ENCODE results near the gene RPL19.
"Not testable (repeated sequence)": the region's sequence is repeated elsewhere in the genome, so short reads cannot be mapped to it uniquely, and the experiment has no call there.

RPL19 gene

DNA sequence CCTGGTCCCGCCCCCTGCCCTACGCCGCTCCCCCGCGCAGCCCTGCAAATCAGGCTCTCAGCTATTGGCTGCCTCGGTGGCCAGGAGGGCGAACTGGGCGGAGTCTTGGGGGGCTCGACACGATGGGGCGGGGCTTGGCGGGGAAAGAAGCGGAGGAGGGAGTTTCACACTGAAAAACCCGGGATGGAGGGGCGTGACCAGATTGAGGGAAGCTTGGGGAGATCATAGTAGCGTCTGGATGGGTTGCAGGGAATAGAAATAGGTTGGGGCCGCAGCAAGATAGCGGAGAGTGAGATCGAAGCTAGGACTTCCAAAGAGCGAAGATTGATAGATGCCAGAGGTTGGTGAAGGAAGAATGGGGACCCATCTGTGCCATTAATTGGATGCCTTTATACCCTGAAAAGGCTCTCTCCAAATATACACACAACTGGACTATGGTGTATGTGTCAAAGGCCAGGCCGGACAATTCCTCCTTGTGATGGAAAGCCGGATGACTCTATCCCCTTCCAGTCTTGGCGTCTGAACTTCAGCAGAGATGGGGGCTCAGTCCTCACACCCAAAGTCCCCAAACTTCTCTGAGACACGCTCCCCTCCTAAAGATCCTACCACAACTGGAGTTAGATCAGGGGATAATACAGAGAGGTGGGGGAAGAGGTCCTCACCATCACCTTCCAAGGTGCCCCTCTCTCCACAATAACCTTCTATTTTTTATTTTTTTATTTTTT, 26.0 kb downstream of the RPL19 start:
- DNase-seq = peak; percentile 89

DNA sequence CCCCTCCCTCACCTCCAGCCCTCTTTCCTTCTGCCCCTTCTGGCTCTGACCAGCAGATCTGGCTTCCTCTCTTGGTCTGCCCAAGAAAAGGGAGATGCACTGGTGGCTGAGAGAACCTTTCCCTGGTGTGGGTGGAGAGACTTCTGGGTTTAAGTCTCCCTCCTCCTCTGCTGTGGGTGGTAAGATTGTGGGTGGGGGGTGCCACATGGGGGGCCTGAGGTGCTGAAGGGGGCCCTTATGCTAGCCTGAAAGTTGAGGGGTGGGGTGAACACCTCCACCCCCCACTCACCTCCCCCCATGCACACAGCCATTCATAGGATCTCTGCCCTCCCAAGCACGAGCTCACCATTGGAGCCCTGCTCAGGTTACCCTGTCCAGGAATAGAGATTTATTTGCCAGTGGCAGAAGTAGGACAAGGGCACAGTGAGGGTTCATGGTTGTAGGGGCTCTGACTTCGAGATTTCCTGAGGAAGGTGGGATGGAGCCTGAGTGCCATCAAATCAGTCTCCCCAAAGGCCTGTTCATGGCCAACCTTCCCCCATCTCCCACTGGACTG, 27.4 kb downstream of the RPL19 start:
- no peak for DNase-seq

DNA sequence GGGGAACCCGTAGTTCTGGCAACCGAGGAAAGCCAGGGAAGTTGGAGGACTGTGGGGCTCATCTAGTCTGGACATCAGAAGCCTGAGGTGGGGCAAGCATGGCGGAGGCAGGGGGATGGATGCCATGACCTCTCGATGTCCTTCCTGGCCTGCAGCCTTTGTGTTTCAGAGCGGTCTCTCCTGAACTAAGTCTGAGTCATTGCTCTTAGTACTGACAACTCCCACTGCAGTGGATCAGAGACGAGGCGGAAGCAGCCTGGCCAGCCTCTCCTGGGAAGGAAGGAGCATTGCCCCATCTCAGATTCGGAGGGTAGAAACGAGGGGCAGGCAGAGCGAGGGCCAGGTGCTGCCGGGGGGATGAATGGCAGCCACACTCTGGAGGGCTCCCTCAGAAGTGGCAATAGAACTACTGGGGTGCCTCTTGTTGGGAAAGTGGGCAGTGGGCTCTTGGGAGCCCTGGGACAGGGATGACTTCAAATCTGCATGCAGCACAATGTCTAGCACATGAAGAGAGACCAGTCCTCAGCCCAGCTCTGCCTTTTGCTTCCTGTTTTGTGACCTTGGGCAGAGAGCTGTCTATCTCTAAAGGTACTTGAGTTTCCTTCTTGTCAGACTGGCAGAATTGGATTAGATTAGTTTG, 29.3 kb downstream of the RPL19 start:
- no peak for DNase-seq

DNA sequence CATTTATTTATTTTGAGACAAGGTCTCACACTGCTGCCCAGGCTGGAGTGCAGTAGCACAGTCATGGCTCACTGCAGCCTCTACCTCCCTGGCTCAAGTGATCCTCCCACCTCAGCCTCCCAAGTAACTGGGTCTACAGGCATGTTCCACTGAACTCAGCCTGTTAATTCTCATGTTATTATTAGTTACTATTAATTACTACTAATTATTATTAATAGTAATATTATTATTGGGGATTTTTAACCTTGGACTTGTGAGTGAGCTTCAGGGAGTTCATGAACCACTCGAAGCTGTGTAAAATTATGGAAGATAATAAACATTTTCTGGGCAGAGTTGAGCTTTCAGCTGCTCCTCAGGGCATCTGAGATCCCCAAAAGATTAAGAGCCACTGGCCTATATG, 30.3 kb downstream of the RPL19 start:
- DNase-seq = no peak

DNA sequence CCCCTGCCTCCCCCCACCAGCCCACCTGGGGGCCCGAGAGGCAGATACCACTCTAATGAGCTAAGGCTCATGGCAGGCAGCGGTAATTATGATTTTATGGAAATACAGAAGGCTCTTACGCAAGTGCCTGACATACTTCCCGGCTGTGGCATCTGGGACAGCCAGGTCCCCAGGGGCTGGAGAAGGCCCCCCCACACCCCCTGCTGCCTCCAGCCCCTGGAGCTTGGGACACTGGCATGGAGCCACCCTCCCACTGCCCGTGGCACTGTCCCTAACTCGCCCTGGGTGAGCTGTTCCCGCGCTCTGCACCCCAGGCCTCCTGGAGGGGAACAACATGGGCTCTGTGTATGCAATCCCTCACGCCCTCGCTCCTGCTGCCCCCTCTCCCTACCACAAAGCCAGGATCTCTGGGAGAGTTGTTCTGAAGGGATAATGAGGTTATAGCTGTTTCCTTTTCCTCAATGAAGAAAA, 31.0 kb downstream of the RPL19 start:
- no peak for DNase-seq

DNA sequence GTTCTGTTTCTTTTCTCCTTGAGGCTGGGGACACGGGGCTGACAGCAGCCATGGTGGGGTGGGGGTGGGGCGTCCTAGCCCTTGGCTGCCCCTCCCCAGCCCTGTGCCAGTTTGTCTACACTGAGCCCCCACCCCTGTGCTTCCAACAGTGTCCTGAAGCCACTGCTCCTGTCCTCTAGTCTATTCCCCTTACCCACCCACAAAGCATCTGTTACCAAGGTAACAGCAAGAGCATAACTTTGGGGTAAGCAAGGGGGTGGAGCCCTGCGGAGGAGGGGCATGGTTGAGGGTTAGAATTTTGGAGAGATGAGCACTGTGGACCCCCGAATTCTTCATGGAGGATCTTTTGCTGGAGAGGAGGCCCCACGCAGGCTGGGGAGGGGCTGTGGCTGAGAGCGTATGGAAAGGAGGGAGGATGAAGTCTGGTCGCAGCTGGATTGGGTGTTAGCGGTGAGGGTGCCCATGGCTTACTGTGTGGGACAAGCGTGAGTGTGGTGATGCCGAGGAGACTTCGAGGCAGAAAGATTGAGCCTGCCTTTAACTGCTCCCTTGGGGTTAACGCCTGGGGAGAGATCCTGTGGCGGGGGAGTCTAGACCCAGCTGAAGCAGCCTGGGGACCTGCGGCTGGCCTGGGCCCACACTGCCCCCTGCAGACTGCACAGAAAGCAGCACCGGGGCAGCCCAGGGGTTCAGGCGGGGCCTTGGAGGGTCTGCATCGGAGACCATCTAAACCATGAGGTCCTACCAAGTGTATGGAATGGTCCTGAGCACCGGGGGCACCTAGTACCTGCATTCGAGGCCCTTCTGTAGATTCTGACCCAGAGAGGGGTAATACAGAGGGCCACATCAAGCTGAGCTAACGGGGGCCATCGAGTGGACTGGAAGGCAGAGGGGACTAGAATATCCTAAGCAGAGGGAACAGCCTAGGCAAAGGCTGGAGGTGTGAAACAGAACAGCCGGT, 31.8 kb downstream of the RPL19 start:
- no peak for DNase-seq

DNA sequence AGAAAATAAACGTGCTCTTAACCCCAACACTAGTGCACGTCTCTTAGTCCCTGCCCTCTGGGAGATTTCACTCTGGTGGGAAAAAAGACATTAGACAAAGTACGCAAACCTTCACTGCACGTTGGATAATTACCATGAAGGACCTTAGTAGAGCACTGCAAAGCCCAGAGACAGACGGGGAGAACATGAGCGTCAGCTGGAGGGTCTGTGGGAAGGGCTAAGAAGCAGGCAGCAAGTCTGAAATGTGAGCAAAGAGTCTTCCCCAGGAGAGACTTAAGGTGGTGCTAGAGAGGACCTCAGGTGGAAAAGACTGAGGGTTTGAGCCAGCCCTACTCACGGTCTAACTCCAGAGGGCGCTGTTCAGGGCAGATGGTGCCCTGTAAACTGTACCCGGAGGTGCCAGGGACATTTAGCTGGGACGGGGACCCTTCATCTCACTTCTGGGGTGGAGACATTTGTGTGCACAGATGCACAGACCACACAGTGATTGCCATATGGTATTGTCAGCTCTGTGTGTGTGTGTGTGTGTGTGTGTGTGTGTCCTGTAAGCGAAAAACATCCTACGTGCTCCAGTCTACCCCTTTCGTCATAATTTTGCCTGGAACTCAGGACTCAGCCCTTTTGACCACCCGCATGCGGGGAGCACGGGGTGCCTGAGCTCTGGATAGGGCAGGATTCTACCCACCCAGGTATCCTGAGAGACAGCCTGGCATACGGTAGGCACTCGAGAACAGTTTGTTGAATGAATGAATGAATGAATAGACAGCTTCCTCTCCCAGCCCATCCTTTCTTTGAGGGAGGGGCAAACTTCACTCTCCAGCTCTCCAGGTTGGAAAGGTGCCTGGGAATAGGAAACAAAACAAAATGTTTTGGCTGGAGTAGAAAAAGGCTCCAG, 35.7 kb downstream of the RPL19 start:
- DNase-seq = peak; percentile 39

DNA sequence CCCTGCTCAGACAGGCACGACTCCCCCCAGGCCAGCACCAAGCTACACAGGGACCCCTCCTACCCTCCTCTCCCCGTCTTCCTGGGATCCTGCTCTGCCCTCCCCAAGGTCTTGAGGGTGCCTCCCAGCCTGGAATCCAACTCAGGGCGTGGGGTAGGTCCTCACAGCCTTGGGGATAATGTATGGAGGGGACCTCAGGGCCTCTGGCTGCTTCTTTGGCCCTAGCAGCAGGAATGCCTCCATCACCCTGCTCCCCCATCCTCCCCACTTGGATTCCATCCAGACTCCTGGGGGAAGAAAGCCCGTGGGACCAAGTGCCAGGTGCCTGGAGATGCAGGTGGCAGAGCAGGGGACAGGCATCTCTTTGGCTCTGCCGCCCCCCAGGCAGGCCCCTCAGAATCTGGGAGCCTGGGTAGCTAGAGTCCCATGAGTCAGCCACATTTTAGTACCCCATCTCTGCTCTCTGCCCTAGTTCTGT, 36.4 kb downstream of the RPL19 start:
- DNase-seq = no peak

DNA sequence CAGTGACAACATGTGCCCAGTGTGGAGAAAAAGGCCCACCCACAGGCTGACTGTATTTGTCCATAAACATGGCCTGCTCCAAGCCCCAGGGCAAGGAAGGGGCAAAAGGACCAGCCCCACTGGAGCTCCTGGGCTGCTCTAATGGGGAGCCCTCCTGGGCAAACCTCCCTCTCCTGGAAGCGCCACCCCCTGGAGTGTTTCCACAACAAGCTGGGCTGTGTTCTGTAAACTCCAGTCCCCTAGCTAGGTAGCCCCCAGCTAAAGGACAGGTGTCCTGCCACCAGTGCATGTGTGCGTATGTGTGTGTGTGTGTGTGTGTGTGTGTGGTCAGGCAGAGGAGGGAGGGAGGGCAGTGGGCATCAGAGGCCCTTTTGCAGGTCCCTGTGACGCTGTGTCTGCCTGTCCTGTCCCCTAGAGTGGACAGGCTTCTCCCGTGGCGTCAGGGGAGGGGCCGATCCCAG, 36.9 kb downstream of the RPL19 start:
- no peak for DNase-seq

DNA sequence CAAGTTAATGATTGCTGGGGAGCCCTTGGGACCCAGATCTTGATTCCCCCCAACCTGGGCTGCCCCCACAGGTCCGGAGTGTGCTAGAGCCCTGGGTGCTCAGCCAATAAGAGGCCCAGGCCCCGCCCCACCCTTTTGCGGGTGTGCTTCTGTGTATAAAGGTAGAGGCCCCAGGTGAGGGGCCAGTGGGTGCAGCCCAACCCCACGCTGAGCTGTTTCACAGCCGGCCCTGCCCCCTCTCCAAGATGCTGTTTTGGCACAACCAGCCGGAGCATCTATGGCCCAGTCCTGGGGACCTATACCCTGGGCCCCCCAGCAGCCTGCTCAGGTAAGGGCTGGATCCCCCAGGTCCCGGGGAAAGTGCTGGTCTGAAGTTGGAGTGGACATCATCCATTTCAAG, 37.5 kb downstream of the RPL19 start:
- no peak for DNase-seq

DNA sequence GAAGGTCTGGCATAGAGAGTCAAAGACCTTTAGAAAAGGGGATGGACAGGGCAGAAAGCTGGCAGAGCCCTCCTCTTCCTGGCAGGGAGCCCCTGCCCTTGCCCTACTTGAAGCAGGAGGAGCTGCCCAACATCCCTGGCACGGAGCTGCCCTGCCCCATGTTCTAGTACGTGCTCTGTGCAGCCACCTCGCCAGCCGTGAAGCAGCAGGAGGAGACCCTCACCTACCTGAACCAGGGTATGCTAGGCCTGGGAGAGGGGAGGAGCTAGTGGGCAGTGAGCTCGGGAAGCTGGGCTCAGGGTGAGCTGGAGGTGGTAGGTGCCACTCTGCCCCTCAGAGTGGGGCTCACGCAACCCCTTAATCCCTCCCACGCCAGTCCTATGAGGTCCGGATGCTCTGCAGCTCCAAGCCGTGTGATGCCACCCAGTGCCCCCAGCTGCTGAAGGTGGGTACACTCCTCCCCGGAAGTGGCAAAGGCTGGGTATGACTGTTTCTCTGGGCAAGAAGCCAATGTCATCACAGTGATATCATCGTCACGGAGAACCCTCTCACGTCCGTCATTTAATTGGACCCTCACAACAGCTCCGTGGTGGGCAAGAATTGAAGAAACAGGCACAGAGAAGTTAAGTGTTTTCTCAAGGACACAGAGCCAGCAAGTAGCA, 38.4 kb downstream of the RPL19 start:
- peak; percentile 8 for DNase-seq

DNA sequence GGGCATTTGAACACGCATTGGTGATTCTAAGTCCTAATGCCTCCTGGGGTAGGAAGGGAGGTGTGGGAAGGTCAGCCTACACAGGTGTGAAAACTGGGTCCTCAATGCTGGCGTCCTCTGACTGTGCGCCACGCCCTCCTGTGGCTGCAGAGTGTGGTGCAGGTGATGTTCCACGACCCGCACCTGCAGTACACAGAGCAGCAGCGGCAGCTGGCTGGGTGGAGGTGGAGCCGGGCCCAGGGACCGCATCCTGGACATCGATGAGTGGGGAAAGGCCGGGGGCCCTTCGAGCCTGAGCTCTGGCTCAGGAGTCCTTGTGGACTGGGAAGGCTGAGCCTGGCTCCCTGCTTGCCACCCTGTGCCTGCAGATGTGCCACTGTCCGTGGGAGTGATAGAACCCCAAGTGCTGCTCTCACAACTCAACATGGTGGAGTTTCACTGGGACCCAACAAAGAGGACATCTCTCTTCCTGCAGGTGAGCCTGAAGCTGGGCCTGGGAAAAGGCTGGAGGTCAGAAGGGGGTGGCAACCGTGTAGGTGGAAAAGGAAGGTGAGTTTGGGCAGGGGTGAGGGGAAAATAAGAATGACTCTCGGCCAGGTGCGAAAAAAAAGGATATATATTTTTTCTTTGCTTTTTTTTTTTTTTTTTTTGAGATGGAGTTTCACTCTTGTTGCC, 39.7 kb downstream of the RPL19 start:
- DNase-seq = peak; percentile 24

DNA sequence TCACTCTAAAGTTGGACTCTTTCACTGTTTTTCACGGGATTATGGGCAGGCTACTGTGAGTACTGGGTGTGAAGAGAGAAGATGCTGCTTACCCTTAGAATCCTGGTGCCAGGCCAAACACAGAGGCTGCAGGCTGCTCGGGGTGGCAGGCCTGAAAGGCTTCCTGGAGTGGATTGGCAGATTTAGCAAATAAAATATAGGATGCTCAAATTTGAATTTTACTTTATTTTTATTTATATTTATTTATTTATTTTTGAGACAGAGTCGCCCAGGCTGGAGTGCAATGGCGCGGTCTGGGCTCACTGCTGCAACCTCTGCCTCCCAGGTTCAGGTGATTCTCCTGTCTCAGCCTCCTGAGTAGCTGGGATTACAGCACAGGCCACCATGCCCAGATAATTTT, 40.5 kb downstream of the RPL19 start:
- DNase-seq = no peak

DNA sequence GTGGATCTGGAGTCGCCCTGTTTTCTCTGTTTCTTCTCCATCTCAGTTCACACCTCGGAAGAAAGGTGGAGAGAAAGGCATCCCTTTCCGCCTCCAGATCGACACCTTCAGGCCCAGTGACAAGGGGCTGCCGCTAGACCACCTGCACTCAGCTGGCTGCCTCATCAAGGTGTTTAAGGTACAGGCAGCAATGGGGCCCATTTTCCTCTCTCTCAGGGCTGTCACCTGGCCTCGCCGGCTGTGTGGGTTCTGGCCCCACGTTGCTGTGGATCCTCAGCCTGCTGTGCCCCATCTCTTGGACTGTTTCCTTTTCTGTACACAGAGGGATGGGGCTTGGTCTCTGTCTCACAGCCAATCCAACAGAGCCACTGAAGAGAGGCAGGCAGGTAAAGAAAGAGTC, 43.1 kb downstream of the RPL19 start:
- DNase-seq = no peak

DNA sequence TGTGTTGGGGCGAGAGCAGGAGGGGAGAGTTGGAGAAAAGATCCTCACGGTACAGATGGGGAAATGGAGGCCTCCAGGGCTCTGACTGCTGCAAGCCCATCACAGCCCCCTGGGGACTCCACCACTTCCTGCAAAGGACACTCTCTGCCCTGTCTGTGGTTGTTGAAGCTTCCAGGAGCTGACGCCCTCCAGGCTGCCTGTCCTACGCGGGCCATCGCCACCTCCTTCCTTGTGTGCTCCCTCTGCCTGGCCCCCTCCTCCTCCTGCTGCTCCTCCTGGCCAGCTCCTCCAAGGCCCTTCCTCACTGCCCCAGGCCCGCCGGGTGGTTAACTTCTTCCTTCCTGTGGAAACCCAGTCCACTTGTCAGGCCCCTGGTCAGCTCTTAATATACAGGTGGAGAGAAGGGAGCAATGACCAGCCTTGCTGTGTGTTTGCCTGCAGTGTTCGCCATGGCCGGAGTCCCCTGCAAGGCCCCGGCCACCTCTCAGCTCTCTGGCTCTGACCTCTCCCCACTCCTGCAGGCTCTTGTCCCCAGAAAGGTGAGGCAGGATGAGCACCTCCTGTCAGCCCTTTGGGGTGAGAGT, 44.0 kb downstream of the RPL19 start:
- no peak for DNase-seq

DNA sequence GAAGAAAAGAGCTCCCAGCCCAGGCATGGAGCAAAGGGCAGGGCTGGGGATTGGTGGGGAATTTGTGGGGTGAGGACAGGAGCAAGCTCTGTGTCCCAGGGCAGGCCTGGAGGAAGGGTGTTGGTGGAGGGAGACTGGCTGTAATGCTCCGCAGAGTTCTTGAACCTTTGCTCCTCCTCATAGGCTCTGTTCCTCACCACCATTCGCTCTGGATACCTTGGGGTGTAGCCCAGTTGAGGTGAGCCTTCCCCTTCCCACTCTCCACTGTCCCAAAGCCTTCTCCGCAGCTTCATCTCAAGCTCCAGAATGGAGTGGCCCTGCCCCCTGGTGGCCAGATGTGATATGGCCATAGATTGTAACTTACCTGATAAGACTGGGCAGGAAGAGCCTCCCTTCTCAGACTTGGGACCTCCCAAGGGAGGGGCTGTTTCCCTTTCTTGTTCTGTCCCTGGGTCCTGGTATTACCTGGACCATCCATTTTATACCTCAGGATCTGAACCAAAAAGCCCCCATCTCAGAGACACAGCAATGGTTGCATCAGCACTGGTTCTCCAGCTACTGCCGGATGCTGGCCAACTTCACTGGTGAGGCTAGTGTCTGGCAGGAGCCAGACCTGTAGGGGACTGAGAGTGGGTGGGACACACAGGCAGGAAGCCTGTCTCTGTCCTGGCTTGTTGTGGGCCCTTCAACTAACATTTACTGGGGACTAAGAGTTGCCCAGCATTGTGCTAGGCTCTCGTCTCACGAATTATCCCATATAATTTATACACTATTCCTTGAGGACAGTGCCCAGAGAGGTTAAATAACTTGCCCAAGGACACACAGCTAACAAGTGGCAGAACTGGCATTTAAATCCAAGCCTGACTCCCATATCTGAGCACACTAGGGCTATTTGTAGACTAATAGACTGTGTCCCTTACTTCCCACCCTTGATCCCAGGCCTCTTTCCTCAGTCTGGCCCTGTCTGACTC, 44.8 kb downstream of the RPL19 start:
- DNase-seq = peak; percentile 56

DNA sequence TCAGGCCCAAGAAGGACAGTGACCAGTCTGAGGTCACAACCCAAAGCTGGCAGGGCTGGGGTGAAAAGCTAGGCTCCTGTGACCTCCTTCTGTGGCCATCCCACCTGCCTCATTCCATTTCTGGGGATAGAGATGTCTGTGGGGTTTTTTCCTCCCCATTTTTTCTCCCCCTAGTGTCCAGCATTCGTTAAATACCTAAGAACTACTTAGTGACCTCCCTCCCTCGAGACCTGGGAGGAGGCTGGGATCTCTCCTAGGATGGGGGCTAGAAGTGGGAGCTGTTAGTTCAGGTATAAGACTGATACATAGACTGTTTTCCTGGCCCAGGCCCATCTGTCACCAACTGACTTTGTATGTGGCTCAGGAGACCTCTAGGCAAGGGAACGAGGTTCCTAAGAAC, 46.2 kb downstream of the RPL19 start:
- DNase-seq = no peak

DNA sequence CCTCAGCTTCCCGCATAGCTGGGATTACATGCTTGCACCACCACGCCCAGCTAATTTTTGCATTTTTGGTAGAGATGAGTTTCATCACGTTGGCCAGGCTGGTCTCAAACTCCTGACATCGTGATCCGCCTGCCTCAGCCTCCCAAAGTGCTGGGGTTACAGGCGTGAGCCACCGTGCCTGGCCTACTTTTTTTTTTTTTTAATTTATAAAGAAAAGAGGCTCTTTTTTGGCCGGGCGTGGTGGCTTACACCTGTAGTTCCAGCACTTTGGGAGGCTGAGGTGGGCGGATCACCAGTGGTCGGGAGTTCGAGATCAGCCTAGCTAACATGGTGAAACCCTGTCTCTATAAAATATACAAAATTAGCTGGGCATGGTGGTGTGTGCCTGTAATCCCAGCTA, 50.0 kb downstream of the RPL19 start:
- not testable (repeated sequence) for DNase-seq

DNA sequence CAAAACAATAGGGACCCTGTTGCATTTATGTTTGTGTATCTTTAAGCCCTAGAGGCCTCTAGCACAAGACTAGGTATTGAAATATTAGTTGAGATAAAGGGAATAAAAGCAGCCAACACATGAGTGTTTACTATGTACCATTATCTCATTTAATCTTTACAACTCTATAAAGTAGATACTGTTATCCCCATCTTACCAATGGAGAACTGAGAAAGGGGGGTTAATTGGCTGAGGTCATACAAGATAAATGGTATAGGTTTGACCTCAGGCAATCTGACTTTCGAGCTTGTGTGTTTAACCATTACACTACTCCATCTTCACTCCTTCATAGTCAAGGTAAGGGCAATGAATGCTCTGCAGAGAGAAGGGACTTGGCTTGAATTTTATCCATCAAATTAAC, 51.9 kb downstream of the RPL19 start:
- DNase-seq = no peak
